ENCODE results near the gene PRRT2.
"Not testable (repeated sequence)": the region's sequence is repeated elsewhere in the genome, so short reads cannot be mapped to it uniquely, and the experiment has no call there.

PRRT2 gene

GRCh38 chr16:29833219-29833618, 21.2 kb downstream of the PRRT2 start:
- not testable (repeated sequence) for DNase-seq (ENCODE audit: low read depth in 2 of 2)

GRCh38 chr16:29834079-29834478, 22.1 kb downstream of the PRRT2 start:
- DNase-seq (ENCODE audit: low read depth in 2 of 2), result no peak

- no peak for DNase-seq (ENCODE audit: low read depth in 2 of 2)
These were observed 23.9 kb downstream of the PRRT2 start for GRCh38 chr16:29835926-29836325.

- no peak for DNase-seq (ENCODE audit: low read depth in 2 of 2)
These were observed 24.6 kb downstream of the PRRT2 start for GRCh38 chr16:29836623-29837022.

- no peak for DNase-seq (ENCODE audit: low read depth in 2 of 2)
These were observed 25.8 kb downstream of the PRRT2 start for GRCh38 chr16:29837841-29838240.

- DNase-seq (ENCODE audit: low read depth in 2 of 2), result no peak
These were observed 27.8 kb downstream of the PRRT2 start for GRCh38 chr16:29839822-29840221.

GRCh38 chr16:29840240-29840639, 28.2 kb downstream of the PRRT2 start:
- DNase-seq (ENCODE audit: low read depth in 2 of 2), result no peak

- DNase-seq (ENCODE audit: low read depth in 2 of 2), result no peak
These were observed 29.6 kb downstream of the PRRT2 start for GRCh38 chr16:29841631-29842030.

- DNase-seq (ENCODE audit: low read depth in 2 of 2), result no peak
These were observed 30.8 kb downstream of the PRRT2 start for GRCh38 chr16:29842732-29843346.

- DNase-seq (ENCODE audit: low read depth in 2 of 2), result no peak
These were observed 31.9 kb downstream of the PRRT2 start for GRCh38 chr16:29843931-29844330.

- DNase-seq (ENCODE audit: low read depth in 2 of 2), result no peak
These were observed 32.8 kb downstream of the PRRT2 start for GRCh38 chr16:29844575-29845331.

GRCh38 chr16:29845656-29846055, 33.7 kb downstream of the PRRT2 start:
- no peak for DNase-seq (ENCODE audit: low read depth in 2 of 2)

- DNase-seq (ENCODE audit: low read depth in 2 of 2), result peak; percentile 55 to 66
These were observed 36.7 kb downstream of the PRRT2 start for GRCh38 chr16:29848420-29849297.

- DNase-seq (ENCODE audit: low read depth in 2 of 2), result no peak
These were observed 37.5 kb downstream of the PRRT2 start for GRCh38 chr16:29849505-29849904.

- no peak for DNase-seq (ENCODE audit: low read depth in 2 of 2)
These were observed 39.0 kb downstream of the PRRT2 start for GRCh38 chr16:29850998-29851397.

- DNase-seq (ENCODE audit: low read depth in 2 of 2), result no peak
These were observed 40.7 kb downstream of the PRRT2 start for GRCh38 chr16:29852654-29853053.

GRCh38 chr16:29854520-29855100, 42.6 kb downstream of the PRRT2 start:
- no peak for DNase-seq (ENCODE audit: low read depth in 2 of 2)

GRCh38 chr16:29857133-29857760, 45.3 kb downstream of the PRRT2 start:
- no peak for DNase-seq (ENCODE audit: low read depth in 2 of 2)

GRCh38 chr16:29858149-29858849, 46.3 kb downstream of the PRRT2 start:
- DNase-seq (ENCODE audit: low read depth in 2 of 2), result no peak

- DNase-seq (ENCODE audit: low read depth in 2 of 2), result no peak
These were observed 47.0 kb downstream of the PRRT2 start for GRCh38 chr16:29858974-29859373.

GRCh38 chr16:29860218-29860617, 48.2 kb downstream of the PRRT2 start:
- DNase-seq (ENCODE audit: low read depth in 2 of 2), result no peak
